Body of pancreas (tissue), 4 donors: ENCODE data around the gene LIMK1. TPM values are rescaled to one million over a fixed set of nuclear protein-coding genes. Genes with fewer than 3 reads are reported as not detected.

Experiments
- ATAC-seq: fragments of 150-250 bp; one replicate; pipeline ENCODE4 v1.9.1; 2016
- DNase-seq, 4 donors: peaks; one replicate each; pipeline ENCODE4 v3.0.0-alpha.2; 2019
- H3K27ac ChIP-seq, 4 donors: fragments of 200-600 bp; sonication (generic); 1 replicate in 3 of 4; 2 replicates in 1 of 4; pipeline versions ENCODE4 v1.5.1 to v1.6.1; 2016 to 2019; ENCODE audit warnings: mild to moderate bottlenecking in 1 of 4, mixed read lengths in 1 of 4, moderate library complexity in 1 of 4
- H3K27me3 ChIP-seq, 2 donors: fragments of 200-600 bp; sonication (generic); one replicate each; pipeline ENCODE4 v1.6.0; 2016; ENCODE audit warnings: mild to moderate bottlenecking in 1 of 2
- H3K36me3 ChIP-seq, 2 donors: fragments of 200-600 bp; sonication (generic); replicated peaks in 1 of 2; 2 replicates each; pipeline ENCODE4 v1.5.1; 2016; ENCODE audit warnings: low read depth in 2 of 2; ENCODE audit not compliant: insufficient read depth in 1 of 2
- H3K4me1 ChIP-seq: fragments of 200-600 bp; sonication (generic); one replicate; pipeline ENCODE4 v1.6.0; 2016
- H3K4me3 ChIP-seq, 2 donors: fragments of 200-600 bp; sonication (generic); 1 replicate in 1 of 2; 2 replicates in 1 of 2; pipeline ENCODE4 v1.5.1; 2016 to 2019
- H3K9me3 ChIP-seq, 3 donors: fragments of 200-600 bp; sonication (generic); 1 replicate in 2 of 3; 2 replicates in 1 of 3; pipeline ENCODE4 v1.5.1; 2016
- POLR2A ChIP-seq, 3 donors: fragments of 450-650 bp; IDR thresholded peaks; one replicate each; pipeline ENCODE4 v1.6.1; 2016; ENCODE audit warnings: antibody characterized with exemption in 3 of 3, mild to moderate bottlenecking in 2 of 3
- WGBS, 2 donors: methylation state at CpG; one replicate each; pipeline ENCODE4 v1.1.5; 2017; 5-methylcytosine and 5-hydroxymethylcytosine counted together
- intact Hi-C: fragments of 100-400 bp; cut with DNase I; formaldehyde crosslinking; loops from one replicate; pipeline ENCODE4 v1.15.1; 2023
- total RNA-seq, 2 donors: library from RNA; depleted of rRNA; stranded (reverse); fragments of >200 nt; gene quantifications; one replicate each; pipeline ENCODE4 v1.1.0, GENCODE V29; 2016
- TF ChIP-seq, protein P1 (sequence below), 7 experiments: fragments of 450-650 bp in 4 of 7; fragments of 200-600 bp in 3 of 7; sonication (generic) in 3 of 7; IDR thresholded peaks; one replicate each; pipeline ENCODE4 v1.5.1; 2016 to 2019; ENCODE audit warnings: antibody characterized with exemption in 7 of 7

The LIMK1 gene
- total RNA-seq, 2 donors from 2014 or later = 10.1 to 27.4 TPM

DNA sequence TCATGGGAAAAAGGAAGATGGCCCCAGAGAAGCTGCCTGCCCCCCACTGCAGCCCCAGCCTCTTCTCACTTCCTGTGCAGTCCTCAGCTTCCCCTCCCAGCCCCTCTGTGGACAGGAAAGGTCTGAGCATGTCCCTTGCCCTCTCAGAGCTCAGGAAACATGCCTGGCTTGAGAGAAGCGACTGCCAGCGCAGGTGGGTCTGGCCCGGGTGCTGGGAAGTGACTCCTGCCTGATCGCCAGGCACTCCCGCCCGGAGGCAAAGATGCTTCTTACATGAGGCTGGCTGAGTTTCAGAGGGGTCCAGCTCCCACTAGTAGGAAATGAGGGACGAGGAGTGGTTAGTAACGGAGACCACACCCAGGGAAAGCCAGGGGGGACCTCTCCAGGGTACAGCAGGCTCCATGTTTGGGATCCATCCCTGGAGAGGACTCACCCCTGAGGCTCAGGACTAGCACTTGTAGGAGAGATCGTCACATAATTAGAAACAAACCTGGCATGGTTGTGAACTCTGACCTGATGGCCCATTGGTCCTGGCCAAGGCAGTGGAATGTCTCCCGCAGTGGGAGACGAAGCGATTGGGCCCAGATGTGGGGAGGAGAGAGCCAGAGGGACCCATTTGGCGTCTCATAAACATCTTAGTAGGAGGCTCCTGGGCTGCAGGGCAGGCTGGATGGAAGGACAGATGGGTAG lies 43.4 kb upstream of the LIMK1 start:
- peak overlapping the region in 1 of 4 donors; percentile 5 for H3K27ac ChIP-seq
- H3K27me3 ChIP-seq = no peaks in the 10 kb centered on the region
- H3K4me1 ChIP-seq = peaks cover 56% of the 10 kb centered on the region
- ATAC-seq = no peak
- 82 to 83% methylated on average over 2 to 13 of the region's 13 CpGs for WGBS, 2 donors
- DNase-seq = no peak
- no peak for TF ChIP-seq POLR2A (IDR thresholded peaks at IDR 0.05)
- TF ChIP-seq, protein P1, sequence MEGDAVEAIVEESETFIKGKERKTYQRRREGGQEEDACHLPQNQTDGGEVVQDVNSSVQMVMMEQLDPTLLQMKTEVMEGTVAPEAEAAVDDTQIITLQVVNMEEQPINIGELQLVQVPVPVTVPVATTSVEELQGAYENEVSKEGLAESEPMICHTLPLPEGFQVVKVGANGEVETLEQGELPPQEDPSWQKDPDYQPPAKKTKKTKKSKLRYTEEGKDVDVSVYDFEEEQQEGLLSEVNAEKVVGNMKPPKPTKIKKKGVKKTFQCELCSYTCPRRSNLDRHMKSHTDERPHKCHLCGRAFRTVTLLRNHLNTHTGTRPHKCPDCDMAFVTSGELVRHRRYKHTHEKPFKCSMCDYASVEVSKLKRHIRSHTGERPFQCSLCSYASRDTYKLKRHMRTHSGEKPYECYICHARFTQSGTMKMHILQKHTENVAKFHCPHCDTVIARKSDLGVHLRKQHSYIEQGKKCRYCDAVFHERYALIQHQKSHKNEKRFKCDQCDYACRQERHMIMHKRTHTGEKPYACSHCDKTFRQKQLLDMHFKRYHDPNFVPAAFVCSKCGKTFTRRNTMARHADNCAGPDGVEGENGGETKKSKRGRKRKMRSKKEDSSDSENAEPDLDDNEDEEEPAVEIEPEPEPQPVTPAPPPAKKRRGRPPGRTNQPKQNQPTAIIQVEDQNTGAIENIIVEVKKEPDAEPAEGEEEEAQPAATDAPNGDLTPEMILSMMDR (IDR thresholded peaks at IDR 0.05) = no peak
- no peak overlapping the region for H3K4me3 ChIP-seq
- H3K9me3 ChIP-seq = no peaks in the 10 kb centered on the region
- intact Hi-C loops = no loop called here
- H3K36me3 ChIP-seq = no peaks in the 10 kb centered on the region

DNA sequence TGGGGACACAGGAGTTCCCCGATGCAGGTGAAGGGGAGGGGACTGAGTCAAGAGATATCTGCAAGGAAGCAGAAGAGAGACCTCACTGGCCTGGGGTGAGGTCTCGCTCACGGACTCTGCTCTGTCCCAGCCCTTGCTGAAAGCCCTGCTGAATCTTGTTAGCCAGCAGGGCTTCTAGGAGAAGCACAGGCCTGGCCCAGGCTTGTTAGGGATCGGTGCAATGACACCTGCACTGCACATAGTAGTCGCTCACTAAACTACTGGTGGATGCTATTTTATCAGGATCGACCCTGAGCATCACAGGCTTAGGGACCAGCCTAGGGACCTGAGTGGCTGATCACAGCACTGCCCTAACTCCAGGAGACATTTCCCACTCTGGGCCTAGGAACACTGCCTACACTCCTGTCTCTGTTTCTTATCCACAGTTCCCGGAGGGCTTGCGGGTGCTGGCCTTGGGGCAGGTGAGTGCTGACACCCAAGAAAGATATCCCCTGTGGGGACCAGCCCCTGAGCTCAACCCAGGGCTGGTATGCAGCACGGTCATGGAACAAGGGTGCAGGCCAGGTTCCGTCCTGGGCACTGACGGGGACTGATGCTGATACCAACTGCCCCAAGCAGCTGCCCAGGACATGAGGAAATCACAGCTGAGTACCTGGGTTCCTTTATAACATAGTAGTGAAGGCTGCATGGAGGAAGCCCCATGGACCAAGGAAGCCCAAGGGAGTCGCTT lies 42.6 kb upstream of the LIMK1 start:
- WGBS, 2 donors = 89 to 90% methylated on average over 11 to 12 of the region's 12 CpGs
- peak overlapping the region in 1 of 4 donors; percentile 5 for H3K27ac ChIP-seq
- no peaks in the 10 kb centered on the region for H3K27me3 ChIP-seq
- H3K36me3 ChIP-seq = no peaks in the 10 kb centered on the region
- no peak overlapping the region for H3K4me3 ChIP-seq
- DNase-seq (no peak), ATAC-seq (no peak)
- peaks cover 49% of the 10 kb centered on the region for H3K4me1 ChIP-seq
- TF ChIP-seq POLR2A (IDR thresholded peaks at IDR 0.05) = no peak
- TF ChIP-seq, protein P1 (IDR thresholded peaks at IDR 0.05) = no peak
- intact Hi-C loops = no loop called here
- no peaks in the 10 kb centered on the region for H3K9me3 ChIP-seq

DNA sequence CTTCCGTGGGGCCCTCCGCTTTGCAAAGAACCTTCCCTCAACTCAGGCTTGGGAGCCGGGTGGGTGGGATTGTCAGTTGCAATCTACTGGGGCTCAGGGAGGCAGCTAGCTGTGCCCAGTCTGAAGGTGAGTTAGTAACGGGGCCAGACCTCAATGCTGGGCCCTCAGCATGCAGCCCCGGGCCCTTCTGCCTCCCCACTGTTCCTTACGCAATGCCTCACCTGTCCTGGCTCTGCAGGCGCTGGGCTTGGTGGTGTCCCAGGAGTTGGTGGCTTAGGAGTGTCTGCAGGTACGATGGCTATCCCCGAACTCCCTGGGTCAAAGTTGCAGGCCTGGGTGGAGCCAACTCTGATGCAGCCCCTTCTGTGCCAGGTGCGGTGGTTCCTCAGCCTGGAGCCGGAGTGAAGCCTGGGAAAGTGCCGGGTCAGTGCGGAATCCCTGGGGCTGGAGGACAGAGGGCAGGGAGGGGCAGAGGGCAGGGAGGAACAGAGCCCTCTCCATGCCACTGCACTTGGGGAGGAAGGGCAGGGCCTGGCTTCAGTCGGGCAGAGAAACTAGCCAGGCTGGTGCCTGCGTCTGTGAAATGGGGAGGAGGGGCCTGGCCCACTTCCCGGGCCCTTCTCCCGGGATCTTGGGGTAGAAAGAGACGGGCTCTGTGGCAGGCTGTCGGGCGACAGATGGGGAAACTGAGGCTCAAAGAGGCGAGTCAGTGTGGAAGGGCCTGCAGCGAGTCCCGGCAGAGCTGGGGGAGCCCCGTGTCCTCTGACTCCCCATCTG lies 40.7 kb upstream of the LIMK1 start:
- intact Hi-C loops = no loop called here
- peak; percentile 67 to 89 (median 78) for DNase-seq
- Histone ChIP-seq H3K36me3 (peaks cover 0 to 3% of the 10 kb centered on the region in 2 donors), H3K9me3 (no peaks in the 10 kb centered on the region), H3K27ac (peak overlapping the region; percentile 64 to 83 (median 74)), H3K27me3 (no peaks in the 10 kb centered on the region), H3K4me3 (no peak overlapping the region), H3K4me1 (peaks cover 34% of the 10 kb centered on the region)
- peak; percentile 69 for ATAC-seq
- WGBS, 2 donors = 44 to 53% methylated on average over 11 to 23 of the region's 24 CpGs
- TF ChIP-seq, protein P1 (IDR thresholded peaks at IDR 0.05) = no peak
- no peak for TF ChIP-seq POLR2A (IDR thresholded peaks at IDR 0.05)

DNA sequence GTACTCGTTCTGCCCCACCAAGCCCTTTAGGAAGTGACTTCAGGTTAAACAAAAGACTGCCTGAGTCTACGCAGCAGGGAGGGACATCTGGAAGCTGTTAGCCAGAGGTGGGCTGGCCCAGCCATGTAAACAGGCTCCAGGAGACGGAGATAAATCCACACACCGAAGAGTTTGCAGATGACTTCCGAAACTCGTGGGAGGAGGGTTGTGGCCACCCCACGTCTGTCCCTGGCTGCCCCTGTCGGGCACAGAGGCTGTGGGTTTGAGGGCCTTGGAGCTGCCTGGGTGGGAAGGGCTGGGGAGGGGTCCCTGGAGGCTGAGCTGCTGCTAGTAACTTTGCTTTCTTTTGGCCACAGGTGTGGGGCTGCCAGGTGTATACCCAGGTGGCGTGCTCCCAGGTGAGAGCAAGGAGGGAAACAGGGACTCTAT lies 40.1 kb upstream of the LIMK1 start:
- Histone ChIP-seq H3K27ac (peak overlapping the region; percentile 64 to 83 (median 74)), H3K27me3 (no peaks in the 10 kb centered on the region), H3K4me3 (no peak overlapping the region), H3K9me3 (no peaks in the 10 kb centered on the region), H3K4me1 (peaks cover 31% of the 10 kb centered on the region), H3K36me3 (peaks cover 0 to 3% of the 10 kb centered on the region in 2 donors)
- intact Hi-C loops = no loop called here
- DNase-seq = peak in 3 of 4 donors; percentile 54 to 76 (median 67)
- no peak for TF ChIP-seq POLR2A (IDR thresholded peaks at IDR 0.05)
- TF ChIP-seq, protein P1 (IDR thresholded peaks at IDR 0.05) = no peak
- peak; percentile 19 for ATAC-seq
- WGBS, 2 donors = 46 to 55% methylated on average over 7 to 9 of the region's 9 CpGs
